ENCODE data around the gene SSRP1. TPM values are rescaled to one million over a fixed set of nuclear protein-coding genes. Genes with fewer than 3 reads are reported as not detected.

SSRP1 gene
- total and polyA plus RNA-seq, 12 donors = 22.6 to 73.2 (median 35.4) TPM

DNA sequence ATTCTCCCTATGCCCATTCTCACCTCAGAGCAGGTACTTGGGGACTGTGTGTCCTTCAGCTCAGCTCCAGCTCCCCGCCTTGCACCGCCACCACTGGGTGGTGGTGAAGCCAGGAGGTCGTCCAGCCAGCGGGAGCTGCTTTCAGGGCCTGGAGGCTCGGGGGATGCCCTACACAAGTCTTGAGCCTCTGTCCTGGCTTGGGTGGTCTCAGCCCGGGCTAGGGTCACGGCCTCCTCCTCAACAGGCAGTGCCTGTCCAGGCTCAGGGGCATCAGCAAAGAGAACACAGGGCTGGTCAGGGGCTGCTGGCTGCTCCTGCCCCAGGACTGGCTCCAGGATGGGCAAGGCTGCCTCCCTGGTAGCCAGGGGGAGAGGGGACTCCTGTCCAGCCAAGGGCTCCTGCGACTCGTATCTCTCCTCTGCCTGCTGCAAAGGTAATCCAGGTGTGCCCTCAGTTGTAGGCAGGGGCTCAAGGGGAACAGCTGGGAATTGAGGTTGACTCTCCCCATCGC is 23.1 kb downstream of the SSRP1 start:
- H3K36me3 ChIP-seq = peaks cover 0 to 86% (median 21%) of the 10 kb centered on the region in 9 donors
- no peak for TF ChIP-seq CTCF (IDR thresholded peaks at IDR 0.05)
- no peak overlapping the region for H3K4me3 ChIP-seq
- 89 to 93% methylated on average over 10 of the region's 10 CpGs for WGBS, 2 donors
- ATAC-seq = no peak
- no peaks in the 10 kb centered on the region for H3K27me3 ChIP-seq
- peak overlapping the region in 8 of 10 donors; percentile 25 to 91 (median 81) for H3K27ac ChIP-seq
- H3K9me3 ChIP-seq = no peaks in the 10 kb centered on the region
- intact Hi-C loops (cut with DNase I) = no loop called here
- H3K4me1 ChIP-seq = peaks cover 29 to 99% (median 85%) of the 10 kb centered on the region in 9 donors
- no peak for DNase-seq

DNA sequence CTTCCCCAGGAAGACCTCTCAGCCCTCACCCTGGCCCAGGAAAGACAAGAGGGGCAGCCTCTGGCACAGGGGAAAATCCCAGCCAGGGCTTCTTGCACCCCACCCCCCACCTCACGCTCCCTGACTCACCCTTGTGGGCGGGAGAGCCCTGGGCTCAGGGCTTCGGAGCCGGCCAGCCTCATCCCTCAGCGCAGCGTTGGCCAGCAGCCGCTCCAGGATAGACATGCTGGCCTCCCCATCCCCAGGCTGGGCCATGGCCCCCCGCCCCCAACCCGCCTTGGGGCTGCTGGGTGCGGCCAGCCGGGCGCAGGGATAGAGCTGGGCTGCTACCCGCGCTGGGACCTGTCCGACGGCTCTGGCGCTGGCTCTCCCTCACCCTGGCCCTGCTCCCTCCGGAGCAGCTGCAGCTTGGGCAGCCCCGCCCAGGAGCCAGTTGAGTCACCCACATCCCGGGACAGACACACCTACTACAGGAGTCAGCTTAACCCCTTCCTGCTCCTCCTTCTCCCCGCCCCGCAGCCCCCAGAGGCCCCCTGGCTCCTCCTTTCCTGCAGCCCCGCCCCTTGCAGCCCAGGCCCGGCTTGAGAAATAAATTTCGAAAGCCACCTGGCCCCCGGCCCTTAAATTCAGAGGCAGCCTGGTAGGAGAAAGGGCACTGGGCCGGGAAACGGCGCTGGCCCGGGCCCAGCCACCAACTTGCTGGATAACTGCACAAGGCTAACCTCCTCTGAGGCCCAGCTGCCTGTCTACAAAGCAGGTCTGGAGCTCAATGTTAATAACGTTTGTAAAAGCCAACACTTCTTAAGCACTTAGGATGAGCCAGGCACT is 24.4 kb downstream of the SSRP1 start:
- TF ChIP-seq CTCF (IDR thresholded peaks at IDR 0.05) = no peak
- intact Hi-C loops (cut with DNase I) = loop anchor here in 1 of 10 donors (1.0 kb wide), 1 partner anchor 35 kb away; no protein-coding TSS in a partner anchor
- peak; percentile 89 to 97 (median 94) for ATAC-seq
- H3K27ac ChIP-seq = peak overlapping the region; percentile 69 to 91 (median 82)
- peaks cover 21 to 99% (median 78%) of the 10 kb centered on the region in 9 donors for H3K4me1 ChIP-seq
- no peaks in the 10 kb centered on the region for H3K9me3 ChIP-seq
- no peaks in the 10 kb centered on the region for H3K27me3 ChIP-seq
- WGBS, 2 donors = 1 to 2% methylated on average over 30 to 31 of the region's 31 CpGs
- H3K4me3 ChIP-seq = peak overlapping the region; percentile 41 to 68 (median 56)
- DNase-seq = peak; percentile 90
- H3K36me3 ChIP-seq = peaks cover 0 to 76% (median 15%) of the 10 kb centered on the region in 9 donors

GRCh38 chr11:57310630-57311086 is 25.0 kb downstream of the SSRP1 start:
- TF ChIP-seq CTCF (IDR thresholded peaks at IDR 0.05) = no peak
- peak overlapping the region; percentile 41 to 68 (median 56) for H3K4me3 ChIP-seq
- H3K36me3 ChIP-seq = peaks cover 0 to 76% (median 15%) of the 10 kb centered on the region in 9 donors
- H3K4me1 ChIP-seq = peaks cover 17 to 99% (median 78%) of the 10 kb centered on the region in 9 donors
- intact Hi-C loops (cut with DNase I) = loop anchor here in 1 of 10 donors (1.0 kb wide), 1 partner anchor 34 kb away; no protein-coding TSS in a partner anchor
- 41 to 55% methylated on average over 6 of the region's 6 CpGs for WGBS, 2 donors
- ATAC-seq (peak in 1 of 8 donors; percentile 0), DNase-seq (no peak)
- no peaks in the 10 kb centered on the region for H3K9me3 ChIP-seq
- peak overlapping the region; percentile 69 to 91 (median 82) for H3K27ac ChIP-seq
- H3K27me3 ChIP-seq = no peaks in the 10 kb centered on the region

- Histone ChIP-seq H3K27ac (peak overlapping the region in 7 of 10 donors; percentile 5 to 91 (median 82)), H3K36me3 (peaks cover 0 to 77% (median 15%) of the 10 kb centered on the region in 9 donors), H3K4me3 (peak overlapping the region in 1 of 10 donors; percentile 42), H3K4me1 (peaks cover 16 to 99% (median 73%) of the 10 kb centered on the region in 9 donors), H3K9me3 (no peaks in the 10 kb centered on the region), H3K27me3 (no peaks in the 10 kb centered on the region)
- no peak for TF ChIP-seq CTCF (IDR thresholded peaks at IDR 0.05)
- WGBS, 2 donors = 84 to 91% methylated on average over 6 of the region's 6 CpGs
- intact Hi-C loops (cut with DNase I) = no loop called here
- DNase-seq = no peak
- ATAC-seq = no peak
These were observed 25.6 kb downstream of the SSRP1 start for GRCh38 chr11:57310091-57310490.
